Gastrocnemius medialis (tissue), 4 donors: ENCODE data around the gene GAS2L1.

Source experiments
- CTCF ChIP-seq, 5 experiments: fragments of 450-650 bp in 3 of 5; fragments of 200-600 bp in 2 of 5; sonication (generic) in 2 of 5; IDR thresholded peaks in 4 of 5; conservative IDR thresholded peaks in 1 of 5; 1 replicate in 4 of 5; 2 replicates in 1 of 5; pipeline ENCODE4 v1.5.1; 2016 to 2019; ENCODE audit warnings: antibody characterized with exemption in 5 of 5, mild to moderate bottlenecking in 3 of 5, moderate library complexity in 3 of 5
- POLR2A ChIP-seq, 2 donors: fragments of 450-650 bp; IDR thresholded peaks; one replicate each; pipeline ENCODE4 v1.6.1; 2017; ENCODE audit warnings: antibody characterized with exemption in 2 of 2, mild to moderate bottlenecking in 2 of 2, moderate library complexity in 2 of 2

- TF ChIP-seq CTCF (IDR thresholded peaks at IDR 0.05 in 4 of 5, conservative IDR thresholded peaks at IDR 0.05 in 1 of 5) (no peak), POLR2A (IDR thresholded peaks at IDR 0.05) (no peak)
Measured at GRCh38 chr22:29319072-29319471, 12.6 kb downstream of the GAS2L1 start.
